SK-N-SH treated with all-trans-retinoic acid at 6 μM for 48 hours (cell line): ENCODE data around the gene VAT1L.

ENCODE experiments used
- ARNTL ChIP-seq: fragments of 450-650 bp; formaldehyde crosslinking; IDR thresholded peaks from 2 replicates; pipeline ENCODE4 v1.5.0; 2020; ENCODE audit warnings: low read depth, mild to moderate bottlenecking, moderate library complexity, borderline replicate concordance
- ISL1 ChIP-seq: fragments of 250-450 bp; sonication (Bioruptor Pico); IDR thresholded peaks from 2 replicates; pipeline ENCODE4 v2.1.2; 2022; ENCODE audit warnings: mild to moderate bottlenecking, moderate library complexity
- RARB ChIP-seq: fragments of 250-450 bp; sonication (Bioruptor Pico); IDR thresholded peaks from 2 replicates; pipeline ENCODE4 v1.8.0; 2021; ENCODE audit warnings: mild to moderate bottlenecking, moderate library complexity
- TSHZ2 ChIP-seq: fragments of 250-450 bp; sonication (Bioruptor Pico); IDR thresholded peaks from 2 replicates; pipeline ENCODE4 v1.5.0; 2020; ENCODE audit warnings: mild to moderate bottlenecking, moderate library complexity
- ZNF565 ChIP-seq: fragments of 450-650 bp; formaldehyde crosslinking; conservative IDR thresholded peaks from 2 replicates; pipeline ENCODE4 v1.5.0; 2020; ENCODE audit warnings: low read depth, mild to moderate bottlenecking, moderate library complexity
- TF ChIP-seq, protein P1 (sequence below): fragments of 250-450 bp; sonication (Bioruptor Pico); IDR thresholded peaks from 2 replicates; pipeline ENCODE4 v1.8.0; 2020; ENCODE audit warnings: mild to moderate bottlenecking, moderate library complexity, borderline replicate concordance
- TF ChIP-seq, protein P2 (sequence below): fragments of 250-450 bp; sonication (Bioruptor Pico); IDR thresholded peaks from 2 replicates; pipeline ENCODE4 v1.5.1; 2020; ENCODE audit warnings: low read depth, mild to moderate bottlenecking, moderate library complexity

- TF ChIP-seq, protein P1, sequence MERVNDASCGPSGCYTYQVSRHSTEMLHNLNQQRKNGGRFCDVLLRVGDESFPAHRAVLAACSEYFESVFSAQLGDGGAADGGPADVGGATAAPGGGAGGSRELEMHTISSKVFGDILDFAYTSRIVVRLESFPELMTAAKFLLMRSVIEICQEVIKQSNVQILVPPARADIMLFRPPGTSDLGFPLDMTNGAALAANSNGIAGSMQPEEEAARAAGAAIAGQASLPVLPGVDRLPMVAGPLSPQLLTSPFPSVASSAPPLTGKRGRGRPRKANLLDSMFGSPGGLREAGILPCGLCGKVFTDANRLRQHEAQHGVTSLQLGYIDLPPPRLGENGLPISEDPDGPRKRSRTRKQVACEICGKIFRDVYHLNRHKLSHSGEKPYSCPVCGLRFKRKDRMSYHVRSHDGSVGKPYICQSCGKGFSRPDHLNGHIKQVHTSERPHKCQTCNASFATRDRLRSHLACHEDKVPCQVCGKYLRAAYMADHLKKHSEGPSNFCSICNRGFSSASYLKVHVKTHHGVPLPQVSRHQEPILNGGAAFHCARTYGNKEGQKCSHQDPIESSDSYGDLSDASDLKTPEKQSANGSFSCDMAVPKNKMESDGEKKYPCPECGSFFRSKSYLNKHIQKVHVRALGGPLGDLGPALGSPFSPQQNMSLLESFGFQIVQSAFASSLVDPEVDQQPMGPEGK = no peak
- no peak for TF ChIP-seq ZNF565 (CRISPR knock-in tag)
- no peak for TF ChIP-seq RARB (CRISPR knock-in tag)
- TF ChIP-seq, protein P2, sequence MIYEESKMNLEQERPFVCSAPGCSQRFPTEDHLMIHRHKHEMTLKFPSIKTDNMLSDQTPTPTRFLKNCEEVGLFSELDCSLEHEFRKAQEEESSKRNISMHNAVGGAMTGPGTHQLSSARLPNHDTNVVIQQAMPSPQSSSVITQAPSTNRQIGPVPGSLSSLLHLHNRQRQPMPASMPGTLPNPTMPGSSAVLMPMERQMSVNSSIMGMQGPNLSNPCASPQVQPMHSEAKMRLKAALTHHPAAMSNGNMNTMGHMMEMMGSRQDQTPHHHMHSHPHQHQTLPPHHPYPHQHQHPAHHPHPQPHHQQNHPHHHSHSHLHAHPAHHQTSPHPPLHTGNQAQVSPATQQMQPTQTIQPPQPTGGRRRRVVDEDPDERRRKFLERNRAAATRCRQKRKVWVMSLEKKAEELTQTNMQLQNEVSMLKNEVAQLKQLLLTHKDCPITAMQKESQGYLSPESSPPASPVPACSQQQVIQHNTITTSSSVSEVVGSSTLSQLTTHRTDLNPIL (CRISPR knock-in tag) = no peak
- TF ChIP-seq TSHZ2 (CRISPR knock-in tag) = no peak
- TF ChIP-seq ARNTL (CRISPR knock-in tag) = no peak
- no peak for TF ChIP-seq ISL1 (CRISPR knock-in tag)
Measured at GRCh38 chr16:77931058-77931457, 142.7 kb downstream of the VAT1L start.
